HG03097 (cell line): Measurements from ENCODE around the gene VSTM2L.

Experiments used
- ATAC-seq: cut with Tn5 transposase; IDR thresholded peaks from one replicate; pipeline ENCODE4 v1.9.1; 2021; ENCODE audit not compliant: unreplicated experiment, low FRiP score

The VSTM2L gene

GRCh38 chr20:37877832-37878772, 24.8 kb upstream of the VSTM2L start:
- ATAC-seq: no peak

- ATAC-seq: no peak
These were observed 23.9 kb upstream of the VSTM2L start for GRCh38 chr20:37878835-37879599.

- no peak for ATAC-seq
These were observed 23.1 kb upstream of the VSTM2L start for GRCh38 chr20:37879843-37880242.

- no peak for ATAC-seq
These were observed 22.0 kb upstream of the VSTM2L start for GRCh38 chr20:37880726-37881591.

- no peak for ATAC-seq
These were observed 21.2 kb upstream of the VSTM2L start for GRCh38 chr20:37881601-37882343.

GRCh38 chr20:37882961-37883712, 19.8 kb upstream of the VSTM2L start:
- ATAC-seq: no peak

- ATAC-seq: no peak
These were observed 17.9 kb upstream of the VSTM2L start for GRCh38 chr20:37885042-37885441.

- ATAC-seq: no peak
These were observed 17.1 kb upstream of the VSTM2L start for GRCh38 chr20:37885593-37886503.

- no peak for ATAC-seq
These were observed 16.1 kb upstream of the VSTM2L start for GRCh38 chr20:37886851-37887297.

GRCh38 chr20:37888641-37889040, 14.3 kb upstream of the VSTM2L start:
- ATAC-seq: no peak

- no peak for ATAC-seq
These were observed 12.8 kb upstream of the VSTM2L start for GRCh38 chr20:37890108-37890507.

- ATAC-seq: no peak
These were observed 12.3 kb upstream of the VSTM2L start for GRCh38 chr20:37890643-37891042.

GRCh38 chr20:37892001-37892400, 10.9 kb upstream of the VSTM2L start:
- ATAC-seq: no peak

GRCh38 chr20:37893566-37894241, 9.2 kb upstream of the VSTM2L start:
- no peak for ATAC-seq

GRCh38 chr20:37894454-37894853, 8.5 kb upstream of the VSTM2L start:
- ATAC-seq: no peak

GRCh38 chr20:37895166-37895565, 7.8 kb upstream of the VSTM2L start:
- ATAC-seq: no peak

- no peak for ATAC-seq
These were observed 5.9 kb upstream of the VSTM2L start for GRCh38 chr20:37896932-37897548.
